ENCODE measurements around the gene IFI35. TPM values are rescaled to one million over a fixed set of nuclear protein-coding genes. Genes with fewer than 3 reads are reported as not detected.
A peak's percentile ranks its signal among the peaks of the same experiment; 100 is the strongest.

IFI35 gene
- total RNA-seq, 1 donor from 2014 or later = 60.5 TPM

DNA sequence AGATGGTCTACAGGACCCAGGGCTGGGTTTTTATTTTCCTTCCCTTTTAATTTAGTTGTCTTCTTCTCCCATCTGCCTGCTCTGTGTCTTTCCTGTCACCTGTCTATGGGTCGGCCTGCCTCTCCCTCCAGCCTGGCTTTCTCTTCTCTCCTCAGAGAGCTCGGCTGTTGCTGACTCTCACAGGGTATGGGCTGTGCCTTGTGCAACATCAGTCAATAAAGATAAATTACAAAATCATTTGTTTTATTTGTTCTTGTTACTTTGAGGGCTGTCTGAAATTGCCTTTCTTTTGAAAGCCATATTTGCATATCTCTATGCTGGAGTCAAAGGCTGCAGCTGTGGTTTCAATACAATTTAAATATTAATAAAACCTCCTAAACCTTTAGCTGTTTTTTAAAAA is 34.1 kb downstream of the IFI35 start:
- DNase-seq (ENCODE audit: low read depth) (no peak), FAIRE-seq (no peak)
- Mint-ChIP-seq H3K27ac (ENCODE audit: unreplicated experiment) (no peak overlapping the region), H3K9me3 (ENCODE audit: unreplicated experiment) (no peaks in the 10 kb centered on the region), H3K4me1 (ENCODE audit: low read depth, unreplicated experiment) (peaks cover 8% of the 10 kb centered on the region), H3K4me3 (ENCODE audit: unreplicated experiment) (no peak overlapping the region), H3K27me3 (ENCODE audit: low read depth, unreplicated experiment) (peaks cover 2% of the 10 kb centered on the region), H3K36me3 (ENCODE audit: low read depth, unreplicated experiment) (no peaks in the 10 kb centered on the region)
- Histone ChIP-seq H3K79me2 (ENCODE audit: insufficient read depth, low read length) (no peaks in the 10 kb centered on the region), H4K20me1 (ENCODE audit: insufficient read depth, low read length) (no peaks in the 10 kb centered on the region), H3K36me3 (ENCODE audit: insufficient read depth, low read length) (peaks cover 3% of the 10 kb centered on the region), H3K27ac (ENCODE audit: low read depth, low read length) (no peak overlapping the region), H3K9ac (ENCODE audit: low read length) (no peak overlapping the region), H2AFZ (ENCODE audit: low read depth, low read length) (no peak overlapping the region), H3K9me3 (ENCODE audit: insufficient read depth, low read depth, low read length) (no peaks in the 10 kb centered on the region), H3K27me3 (ENCODE audit: insufficient read depth, low read length) (no peaks in the 10 kb centered on the region), H3K4me2 (ENCODE audit: low read length) (no peak overlapping the region), H3K4me3 (ENCODE audit: insufficient read depth, low read depth, low read length) (no peak overlapping the region), H3K4me1 (ENCODE audit: insufficient read depth, low read length) (no peaks in the 10 kb centered on the region)
- no peak for TF ChIP-seq EZH2 (IDR thresholded peaks at IDR 0.05; ENCODE audit: insufficient read depth, low read length)

GRCh38 chr17:43042025-43042628 is 35.5 kb downstream of the IFI35 start:
- DNase-seq (ENCODE audit: low read depth) = no peak
- no peak for FAIRE-seq
- Histone ChIP-seq H3K27me3 (ENCODE audit: insufficient read depth, low read length) (no peaks in the 10 kb centered on the region), H3K9me3 (ENCODE audit: insufficient read depth, low read depth, low read length) (no peaks in the 10 kb centered on the region), H3K4me1 (ENCODE audit: insufficient read depth, low read length) (no peaks in the 10 kb centered on the region), H2AFZ (ENCODE audit: low read depth, low read length) (peak overlapping the region; percentile 32), H3K27ac (ENCODE audit: low read depth, low read length) (no peak overlapping the region), H3K4me2 (ENCODE audit: low read length) (no peak overlapping the region), H3K36me3 (ENCODE audit: insufficient read depth, low read length) (peaks cover 3% of the 10 kb centered on the region), H3K4me3 (ENCODE audit: insufficient read depth, low read depth, low read length) (no peak overlapping the region), H3K79me2 (ENCODE audit: insufficient read depth, low read length) (no peaks in the 10 kb centered on the region), H4K20me1 (ENCODE audit: insufficient read depth, low read length) (no peaks in the 10 kb centered on the region), H3K9ac (ENCODE audit: low read length) (no peak overlapping the region)
- no peak overlapping the region for H3K4me3 Mint-ChIP-seq (ENCODE audit: unreplicated experiment)
- peaks cover 2% of the 10 kb centered on the region for H3K27me3 Mint-ChIP-seq (ENCODE audit: low read depth, unreplicated experiment)
- H3K4me1 Mint-ChIP-seq (ENCODE audit: low read depth, unreplicated experiment) = peaks cover 5% of the 10 kb centered on the region
- no peaks in the 10 kb centered on the region for H3K36me3 Mint-ChIP-seq (ENCODE audit: low read depth, unreplicated experiment)
- no peak overlapping the region for H3K27ac Mint-ChIP-seq (ENCODE audit: unreplicated experiment)
- TF ChIP-seq, protein P1, sequence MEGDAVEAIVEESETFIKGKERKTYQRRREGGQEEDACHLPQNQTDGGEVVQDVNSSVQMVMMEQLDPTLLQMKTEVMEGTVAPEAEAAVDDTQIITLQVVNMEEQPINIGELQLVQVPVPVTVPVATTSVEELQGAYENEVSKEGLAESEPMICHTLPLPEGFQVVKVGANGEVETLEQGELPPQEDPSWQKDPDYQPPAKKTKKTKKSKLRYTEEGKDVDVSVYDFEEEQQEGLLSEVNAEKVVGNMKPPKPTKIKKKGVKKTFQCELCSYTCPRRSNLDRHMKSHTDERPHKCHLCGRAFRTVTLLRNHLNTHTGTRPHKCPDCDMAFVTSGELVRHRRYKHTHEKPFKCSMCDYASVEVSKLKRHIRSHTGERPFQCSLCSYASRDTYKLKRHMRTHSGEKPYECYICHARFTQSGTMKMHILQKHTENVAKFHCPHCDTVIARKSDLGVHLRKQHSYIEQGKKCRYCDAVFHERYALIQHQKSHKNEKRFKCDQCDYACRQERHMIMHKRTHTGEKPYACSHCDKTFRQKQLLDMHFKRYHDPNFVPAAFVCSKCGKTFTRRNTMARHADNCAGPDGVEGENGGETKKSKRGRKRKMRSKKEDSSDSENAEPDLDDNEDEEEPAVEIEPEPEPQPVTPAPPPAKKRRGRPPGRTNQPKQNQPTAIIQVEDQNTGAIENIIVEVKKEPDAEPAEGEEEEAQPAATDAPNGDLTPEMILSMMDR (IDR thresholded peaks at IDR 0.05; ENCODE audit: insufficient read depth, low read depth, low read length) = no peak
- TF ChIP-seq EZH2 (IDR thresholded peaks at IDR 0.05; ENCODE audit: insufficient read depth, low read length) = no peak
- no peaks in the 10 kb centered on the region for H3K9me3 Mint-ChIP-seq (ENCODE audit: unreplicated experiment)

GRCh38 chr17:43043307-43043706 is 36.7 kb downstream of the IFI35 start:
- Mint-ChIP-seq H3K36me3 (ENCODE audit: low read depth, unreplicated experiment) (no peaks in the 10 kb centered on the region), H3K27me3 (ENCODE audit: low read depth, unreplicated experiment) (peaks cover 2% of the 10 kb centered on the region), H3K4me1 (ENCODE audit: low read depth, unreplicated experiment) (peaks cover 5% of the 10 kb centered on the region), H3K9me3 (ENCODE audit: unreplicated experiment) (no peaks in the 10 kb centered on the region), H3K4me3 (ENCODE audit: unreplicated experiment) (no peak overlapping the region), H3K27ac (ENCODE audit: unreplicated experiment) (no peak overlapping the region)
- FAIRE-seq (no peak), DNase-seq (ENCODE audit: low read depth) (no peak)
- no peaks in the 10 kb centered on the region for H4K20me1 ChIP-seq (ENCODE audit: insufficient read depth, low read length)
- H3K27me3 ChIP-seq (ENCODE audit: insufficient read depth, low read length) = no peaks in the 10 kb centered on the region
- H3K79me2 ChIP-seq (ENCODE audit: insufficient read depth, low read length) = no peaks in the 10 kb centered on the region
- H3K4me3 ChIP-seq (ENCODE audit: insufficient read depth, low read depth, low read length) = no peak overlapping the region
- peaks cover 3% of the 10 kb centered on the region for H3K36me3 ChIP-seq (ENCODE audit: insufficient read depth, low read length)
- TF ChIP-seq, protein P1 (IDR thresholded peaks at IDR 0.05; ENCODE audit: insufficient read depth, low read depth, low read length) = no peak
- TF ChIP-seq EZH2 (IDR thresholded peaks at IDR 0.05; ENCODE audit: insufficient read depth, low read length) = no peak
- no peaks in the 10 kb centered on the region for H3K4me1 ChIP-seq (ENCODE audit: insufficient read depth, low read length)
- H3K9ac ChIP-seq (ENCODE audit: low read length) = no peak overlapping the region
- H3K9me3 ChIP-seq (ENCODE audit: insufficient read depth, low read depth, low read length) = no peaks in the 10 kb centered on the region
- H3K4me2 ChIP-seq (ENCODE audit: low read length) = no peak overlapping the region
- H2AFZ ChIP-seq (ENCODE audit: low read depth, low read length) = no peak overlapping the region
- H3K27ac ChIP-seq (ENCODE audit: low read depth, low read length) = no peak overlapping the region
